IMR-90 (cell line): ENCODE measurements around the gene TAF8. TPM values are rescaled to one million over a fixed set of nuclear protein-coding genes. Genes with fewer than 3 reads are reported as not detected.

Experiments
- ATAC-seq: fragments of 200-7000 bp; cut with Tn5 transposase; 2 replicates; pipeline ENCODE4 v1.9.1; 2020; ENCODE audit warnings: low read depth, mild to moderate bottlenecking, moderate library complexity
- BruUV-seq: library from RNA; stranded (reverse); fragments of 400-500 nt; replicated peaks from 2 replicates; lab custom pipeline; 2021; lab: Mats Ljungman, UMichigan
- CTCF ChIA-PET: fragments of 300-600 bp; formaldehyde crosslinking; extraction: SDS; loops from one replicate; lab custom pipeline; 2021; ENCODE audit warnings: antibody characterized with exemption; lab: Yijun Ruan, JAX
- POLR2A ChIA-PET: fragments of 300-600 bp; sonication (Branson Sonifier 250); formaldehyde crosslinking; loops from one replicate; lab custom pipeline; 2022; ENCODE audit warnings: antibody characterized with exemption; ENCODE audit not compliant: unreplicated experiment; lab: Charles Lee
- DNase-seq: peaks from one replicate; pipeline ENCODE4 v3.0.0; 2013
- H2AFZ ChIP-seq: replicated peaks from 2 replicates; pipeline ENCODE3; 2013; ENCODE audit warnings: low read length, mild to moderate bottlenecking; ENCODE audit not compliant: poor library complexity
- H2AK5ac ChIP-seq: 2 replicates; pipeline ENCODE4 v1.6.1; 2013; ENCODE audit warnings: low read depth, low read length, inconsistent platforms
- H2AK9ac ChIP-seq: replicated peaks from 2 replicates; pipeline ENCODE3; 2013; ENCODE audit warnings: mild to moderate bottlenecking, low read depth, low read length, moderate library complexity; ENCODE audit not compliant: poor library complexity
- H2BK120ac ChIP-seq: 2 replicates; pipeline ENCODE4 v1.6.1; 2013; ENCODE audit warnings: low read depth, low read length, inconsistent platforms
- H2BK15ac ChIP-seq: 3 replicates; pipeline ENCODE4 v1.6.1; 2013; ENCODE audit warnings: low read depth, low read length, inconsistent platforms
- H2BK20ac ChIP-seq: 2 replicates; pipeline ENCODE4 v1.6.1; 2013; ENCODE audit warnings: low read depth, mild to moderate bottlenecking, inconsistent platforms, low read length, moderate library complexity
- H2BK5ac ChIP-seq: 2 replicates; pipeline ENCODE4 v1.6.1; 2013; ENCODE audit warnings: mild to moderate bottlenecking, low read depth, low read length, inconsistent platforms; ENCODE audit not compliant: poor library complexity, severe bottlenecking
- H3K14ac ChIP-seq: replicated peaks from 2 replicates; pipeline ENCODE4 v1.6.1; 2013; ENCODE audit warnings: low read depth, low read length, inconsistent platforms
- H3K18ac ChIP-seq: 2 replicates; pipeline ENCODE4 v1.6.1; 2013; ENCODE audit warnings: low read depth, low read length, control low read depth
- H3K23ac ChIP-seq: 2 replicates; pipeline ENCODE4 v1.6.1; 2013; ENCODE audit warnings: low read depth, low read length, inconsistent platforms
- H3K27ac ChIP-seq: 2 replicates; pipeline ENCODE4 v1.5.1; 2013; ENCODE audit warnings: mild to moderate bottlenecking, control low read depth, low read length; ENCODE audit not compliant: insufficient read depth
- H3K27me3 ChIP-seq: 2 replicates; pipeline ENCODE4 v1.6.1; 2013; ENCODE audit warnings: low read length; ENCODE audit not compliant: control insufficient read depth, insufficient read depth
- H3K36me3 ChIP-seq: 2 replicates; pipeline ENCODE4 v1.6.1; 2013; ENCODE audit warnings: low read length, mixed read lengths; ENCODE audit not compliant: control insufficient read depth, insufficient read depth
- H3K4ac ChIP-seq: 2 replicates; pipeline ENCODE4 v1.6.1; 2013; ENCODE audit warnings: low read depth, low read length, inconsistent platforms
- H3K4me1 ChIP-seq: 2 replicates; pipeline ENCODE4 v1.6.1; 2013; ENCODE audit warnings: low read length, mixed read lengths; ENCODE audit not compliant: control insufficient read depth, insufficient read depth
- H3K4me2 ChIP-seq: 2 replicates; pipeline ENCODE4 v1.6.1; 2013; ENCODE audit warnings: low read depth, mild to moderate bottlenecking, control low read depth, low read length, moderate library complexity
- H3K4me3 ChIP-seq: 2 replicates; pipeline ENCODE4 v1.5.1; 2013; ENCODE audit warnings: low read depth, mild to moderate bottlenecking, control low read depth, low read length, moderate library complexity; ENCODE audit not compliant: insufficient read depth
- H3K56ac ChIP-seq: 2 replicates; pipeline ENCODE4 v1.6.1; 2013; ENCODE audit warnings: low read length, inconsistent platforms; ENCODE audit not compliant: insufficient read depth; ENCODE audit errors: extremely low read depth
- H3K79me1 ChIP-seq, 2 experiments: 2 replicates each; pipeline ENCODE4 v1.6.1; 2013; ENCODE audit warnings: low read length in 2 of 2, inconsistent platforms in 1 of 2, low read depth in 1 of 2
- H3K9ac ChIP-seq: 2 replicates; pipeline ENCODE4 v1.6.1; 2013; ENCODE audit warnings: low read depth, low read length, control low read depth
- H3K9me1 ChIP-seq: 2 replicates; pipeline ENCODE4 v1.6.1; 2013; ENCODE audit warnings: low read length, inconsistent platforms; ENCODE audit not compliant: insufficient read depth
- H3K9me3 ChIP-seq: 2 replicates; pipeline ENCODE4 v1.6.1; 2013; ENCODE audit warnings: low read length; ENCODE audit not compliant: control insufficient read depth, insufficient read depth
- H4K20me1 ChIP-seq: 2 replicates; pipeline ENCODE4 v1.6.1; 2013; ENCODE audit warnings: low read length, inconsistent platforms; ENCODE audit not compliant: insufficient read depth
- H4K5ac ChIP-seq: 2 replicates; pipeline ENCODE4 v1.6.1; 2013; ENCODE audit warnings: mild to moderate bottlenecking, low read depth, low read length, control low read depth
- H4K8ac ChIP-seq, 2 experiments: 2 replicates each; pipeline ENCODE4 v1.6.1; 2013; ENCODE audit warnings: low read depth in 2 of 2, low read length in 2 of 2, control low read depth in 1 of 2, inconsistent platforms in 1 of 2
- H4K91ac ChIP-seq: 2 replicates; pipeline ENCODE4 v1.6.1; 2013; ENCODE audit warnings: low read depth, low read length, inconsistent platforms; ENCODE audit not compliant: insufficient read depth
- BHLHE40 ChIP-seq: fragments of 150-350 bp; IDR thresholded peaks from 2 replicates; pipeline ENCODE4 v1.6.1; 2016; ENCODE audit warnings: mild to moderate bottlenecking, low read depth, low read length
- CEBPB ChIP-seq: IDR thresholded peaks from 2 replicates; pipeline ENCODE4 v1.6.1; 2012; ENCODE audit warnings: low read depth, low read length, improper control_type of control experiment
- CHD1 ChIP-seq: IDR thresholded peaks from 2 replicates; pipeline ENCODE4 v1.6.1; 2012; ENCODE audit warnings: low read depth, low read length, improper control_type of control experiment
- CTCF ChIP-seq: conservative IDR thresholded peaks from 2 replicates; pipeline ENCODE4 v1.5.1; 2012; ENCODE audit warnings: mild to moderate bottlenecking, low read depth, low read length, improper control_type of control experiment
- FOS ChIP-seq: fragments of 150-350 bp; IDR thresholded peaks from 2 replicates; pipeline ENCODE4 v1.6.1; 2016; ENCODE audit warnings: low read depth, low read length
- MAFK ChIP-seq: IDR thresholded peaks from 2 replicates; pipeline ENCODE4 v1.6.1; 2012; ENCODE audit warnings: low read depth, low read length, improper control_type of control experiment
- MAZ ChIP-seq: IDR thresholded peaks from 2 replicates; pipeline ENCODE4 v1.6.1; 2012; ENCODE audit warnings: low read depth, mild to moderate bottlenecking, low read length, improper control_type of control experiment, moderate library complexity, borderline replicate concordance
- MXI1 ChIP-seq: IDR thresholded peaks from 2 replicates; pipeline ENCODE4 v1.6.1; 2012; ENCODE audit warnings: low read depth, mild to moderate bottlenecking, low read length, moderate library complexity, borderline replicate concordance
- NFE2L2 ChIP-seq: fragments of 150-350 bp; IDR thresholded peaks from 2 replicates; pipeline ENCODE4 v1.6.1; 2016; ENCODE audit warnings: low read depth, mild to moderate bottlenecking, low read length
- RAD21 ChIP-seq: IDR thresholded peaks from 2 replicates; pipeline ENCODE4 v1.6.1; 2012; ENCODE audit warnings: low read length, improper control_type of control experiment
- RCOR1 ChIP-seq: IDR thresholded peaks from 2 replicates; pipeline ENCODE4 v1.6.1; 2012; ENCODE audit warnings: mild to moderate bottlenecking, low read length, improper control_type of control experiment; ENCODE audit not compliant: insufficient replicate concordance
- RFX5 ChIP-seq: IDR thresholded peaks from 2 replicates; pipeline ENCODE4 v1.8.0; 2012; ENCODE audit warnings: low read depth, mild to moderate bottlenecking, low read length, moderate library complexity
- SMC3 ChIP-seq: fragments of 150-350 bp; IDR thresholded peaks from 2 replicates; pipeline ENCODE4 v1.6.1; 2016; ENCODE audit warnings: low read depth, mild to moderate bottlenecking, antibody characterized with exemption, low read length, moderate library complexity
- USF2 ChIP-seq: fragments of 150-350 bp; IDR thresholded peaks from 2 replicates; pipeline ENCODE4 v1.6.1; 2017; ENCODE audit warnings: mild to moderate bottlenecking, antibody characterized with exemption, low read length, low read depth
- WGBS, 2 experiments: methylation state at CpG; one replicate each; pipeline versions ENCODE4 v1.1.5 to v1.1.7; 2013; ENCODE audit warnings: missing lambda C conversion rate in 2 of 2; ENCODE audit not compliant: insufficient read length in 1 of 2; ENCODE audit errors: extremely low coverage in 2 of 2; 5-methylcytosine and 5-hydroxymethylcytosine counted together
- dilution Hi-C: fragments of 300-500 bp; cut with HindIII; formaldehyde crosslinking; loops from one replicate; pipeline ENCODE4 v1.14.3; 2018; ENCODE audit warnings: low sequenced_read_pairs; ENCODE audit not compliant: unreplicated experiment
- in situ Hi-C: fragments of 300-500 bp; cut with MboI; formaldehyde crosslinking; loops from 3 replicates; pipeline ENCODE4 v1.14.3; 2019; ENCODE audit warnings: low sequenced_read_pairs, inconsistent platforms, mixed read lengths
- intact Hi-C: fragments of 100-400 bp; cut with micrococcal nuclease; formaldehyde crosslinking; loops from 2 replicates; pipeline ENCODE4 v1.10.0; 2022
- polyA plus RNA-seq, 3 experiments: library from polyadenylated mRNA; depleted of rRNA; stranded (reverse); fragments of >200 nt; gene quantifications; 2 replicates each; pipeline ENCODE4 v1.2.3, GENCODE V29; 2012; ENCODE audit warnings: low replicate concordance in 1 of 3
- total RNA-seq: library from RNA; depleted of rRNA; stranded (reverse); fragments of >200 nt; gene quantifications from 2 replicates; pipeline ENCODE4 v1.2.3, GENCODE V29; 2012

The TAF8 gene
- total and polyA plus RNA-seq, 2 of the 4 experiments (the other 2 are of a cell fraction): 14.3 to 22.8 TPM

GRCh38 chr6:42128460-42129359, 78.4 kb downstream of the TAF8 start (continued):
- TF ChIP-seq MXI1: no peak

GRCh38 chr6:42129360-42129676, 79.0 kb downstream of the TAF8 start:
- POLR2A ChIA-PET: no interaction called here
- BruUV-seq: no TSS peak
- CTCF ChIA-PET: interaction anchor here (1.0 kb wide), 1 partner anchor 85 kb away, joined by 3 read pairs; no protein-coding TSS in a partner anchor
- no peak for TF ChIP-seq RCOR1
- no peak for TF ChIP-seq CEBPB
- TF ChIP-seq MXI1: no peak
- TF ChIP-seq NFE2L2: no peak
- no peak for TF ChIP-seq CTCF
- TF ChIP-seq BHLHE40: no peak
- TF ChIP-seq MAZ: no peak
- TF ChIP-seq MAFK: no peak
- no peak for TF ChIP-seq RAD21
- TF ChIP-seq CHD1: no peak
- no peak for TF ChIP-seq FOS
- no peak for TF ChIP-seq RFX5
- no peak for TF ChIP-seq SMC3
- no peak for TF ChIP-seq USF2

More at GRCh38 chr6:42129360-42129676, 79.0 kb downstream of the TAF8 start:
- Histone ChIP-seq H3K79me1 (peaks cover 0 to 31% of the 10 kb centered on the region in 2 experiments; a peak in 2 of 4 replicates), H3K9me3 (no peaks in the 10 kb centered on the region), H2BK20ac (no peak overlapping the region), H3K4me2 (no peak overlapping the region), H4K20me1 (no peaks in the 10 kb centered on the region), H3K23ac (no peak overlapping the region), H2BK120ac (0 out of 2 replicates have a peak overlapping the region, but pooled peaks have one; percentile 15), H2BK5ac (no peak overlapping the region), H4K5ac (no peak overlapping the region), H3K27me3 (no peaks in the 10 kb centered on the region), H3K36me3 (peaks cover 2% of the 10 kb centered on the region; the same call in 1 of the 2 replicates), H2BK15ac (no peak overlapping the region; the same call in 2 of the 3 replicates), H2AK9ac (peak overlapping the region; percentile 76), H3K4me3 (no peak overlapping the region), H4K8ac (no peak overlapping the region), H3K18ac (no peak overlapping the region), H2AK5ac (peak overlapping the region; percentile 23; the same call in 1 of the 2 replicates), H3K14ac (peak overlapping the region; percentile 66; the same call in 1 of the 2 replicates), H3K56ac (no peak overlapping the region), H3K9ac (no peak overlapping the region), H3K27ac (no peak overlapping the region), H2AFZ (no peak overlapping the region), H3K4me1 (peaks cover 5% of the 10 kb centered on the region), H3K9me1 (peaks cover 13% of the 10 kb centered on the region), H4K91ac (no peak overlapping the region), H3K4ac (peak overlapping the region; percentile 35)
- WGBS, 2 experiments: no CpG with 5 or more reads among the region's 2 CpGs
- intact Hi-C loops (no loop called here), dilution Hi-C loops (no loop called here), in situ Hi-C loops (no loop called here)
- DNase-seq (no peak), ATAC-seq (no peak)
